Stimulated activated CD4-positive, alpha-beta T cell treated with anti-CD3 and anti-CD28 coated beads, Interleukin-2, amount 100 ng/mL, for 24 hours (primary cell): Measurements from ENCODE around the gene SSTR5.

Source experiments
- DNase-seq, 2 donors: peaks; one replicate each; pipeline ENCODE4 v3.0.0-alpha.2; 2020

SSTR5 gene

GRCh38 chr16:1127101-1127500, 54.6 kb downstream of the SSTR5 start:
- no peak for DNase-seq

GRCh38 chr16:1127971-1128715, 55.6 kb downstream of the SSTR5 start:
- DNase-seq: no peak

- no peak for DNase-seq
Measured at GRCh38 chr16:1129106-1129960, 56.8 kb downstream of the SSTR5 start.

GRCh38 chr16:1130382-1130781, 57.8 kb downstream of the SSTR5 start:
- DNase-seq: no peak
